H1 (cell line): ENCODE data around the gene KIF22. TPM values are rescaled to one million over a fixed set of nuclear protein-coding genes. Genes with fewer than 3 reads are reported as not detected.
A peak's percentile ranks its signal among the peaks of the same experiment; 100 is the strongest.

Source experiments
- CTCF ChIA-PET: fragments of 300-600 bp; sonication (Branson Sonifier 250); formaldehyde crosslinking; loops from one replicate; lab custom pipeline; 2021; ENCODE audit not compliant: partially characterized antibody; lab: Charles Lee
- POLR2A ChIA-PET: fragments of 300-600 bp; sonication (Branson Sonifier 250); formaldehyde crosslinking; loops from one replicate; lab custom pipeline; 2021; ENCODE audit warnings: inconsistent platforms; ENCODE audit not compliant: partially characterized antibody; lab: Charles Lee
- DNase-seq, 2 experiments: peaks; one replicate each; pipeline versions ENCODE4 v3.0.0 to v3.0.0-alpha.2; 2010 to 2022; ENCODE audit warnings: low spot score in 2 of 2, low read depth in 1 of 2, mixed read lengths in 1 of 2
- FAIRE-seq: peaks from 2 replicates; lab custom pipeline; 2011; peaks lifted over from hg19 to GRCh38; lab: Jason Lieb, UNC
- H2AFZ ChIP-seq: 2 replicates; pipeline ENCODE4 v1.8.1; 2012; ENCODE audit warnings: low read length, inconsistent platforms
- H2AK5ac ChIP-seq: 2 replicates; pipeline ENCODE4 v1.6.1; 2013; ENCODE audit warnings: low read depth, low read length
- H2BK120ac ChIP-seq: replicated peaks from 2 replicates; pipeline ENCODE3; 2013; ENCODE audit warnings: low read depth, low read length, inconsistent platforms
- H2BK12ac ChIP-seq: 2 replicates; pipeline ENCODE4 v1.6.1; 2013; ENCODE audit warnings: low read depth, low read length
- H2BK15ac ChIP-seq: 2 replicates; pipeline ENCODE4 v1.6.1; 2013; ENCODE audit warnings: low read length
- H2BK20ac ChIP-seq: 2 replicates; pipeline ENCODE4 v1.6.1; 2013; ENCODE audit warnings: low read length
- H2BK5ac ChIP-seq: 2 replicates; pipeline ENCODE4 v1.6.1; 2013; ENCODE audit warnings: low read depth, low read length
- H3K14ac ChIP-seq: 2 replicates; pipeline ENCODE4 v1.6.1; 2013; ENCODE audit warnings: inconsistent platforms; ENCODE audit not compliant: insufficient read length
- H3K18ac ChIP-seq: 2 replicates; pipeline ENCODE4 v1.6.1; 2013; ENCODE audit warnings: low read length; ENCODE audit errors: extremely low read depth
- H3K23ac ChIP-seq: 2 replicates; pipeline ENCODE4 v1.6.1; 2013; ENCODE audit warnings: inconsistent platforms; ENCODE audit not compliant: insufficient read length
- H3K23me2 ChIP-seq: 2 replicates; pipeline ENCODE4 v1.6.1; 2013; ENCODE audit warnings: low read depth, low read length
- H3K27ac ChIP-seq: 2 replicates; pipeline ENCODE4 v1.6.1; 2011; ENCODE audit warnings: low read depth, low read length, inconsistent platforms
- H3K27me3 ChIP-seq, 4 experiments: replicated peaks in 1 of 4; 1 replicate in 1 of 4; 2 replicates in 3 of 4; pipeline versions ENCODE4 v1.6.1 to v1.8.1; 2011 to 2013; ENCODE audit warnings: low read length in 3 of 4, mild to moderate bottlenecking in 3 of 4, inconsistent platforms in 2 of 4, mixed read lengths in 2 of 4, moderate library complexity in 1 of 4; ENCODE audit not compliant: control insufficient read depth in 3 of 4, insufficient read depth in 3 of 4; ENCODE audit errors: extremely low read depth in 1 of 4
- H3K36me3 ChIP-seq, 4 experiments: 2 replicates each; pipeline versions ENCODE4 v1.6.1 to v1.8.1; 2011 to 2013; ENCODE audit warnings: mild to moderate bottlenecking in 4 of 4, low read length in 3 of 4, moderate library complexity in 2 of 4, control low read depth in 1 of 4, inconsistent platforms in 1 of 4; ENCODE audit not compliant: insufficient read depth in 4 of 4, control insufficient read depth in 2 of 4
- H3K4ac ChIP-seq: replicated peaks from 2 replicates; pipeline ENCODE3; 2013; ENCODE audit warnings: low read length, low read depth, mixed read lengths, inconsistent platforms; ENCODE audit not compliant: insufficient read length
- H3K4me1 ChIP-seq, 4 experiments: replicated peaks in 1 of 4; 1 replicate in 1 of 4; 2 replicates in 3 of 4; pipeline versions ENCODE4 v1.6.1 to v1.8.1; 2011 to 2013; ENCODE audit warnings: low read length in 3 of 4, inconsistent platforms in 2 of 4, mixed read lengths in 1 of 4; ENCODE audit not compliant: insufficient read depth in 4 of 4, control insufficient read depth in 3 of 4
- H3K4me2 ChIP-seq, 2 experiments: 2 replicates each; pipeline versions ENCODE4 v1.6.1 to v1.8.1; 2011 to 2013; ENCODE audit warnings: low read depth in 2 of 2, low read length in 2 of 2, control low read depth in 1 of 2, inconsistent platforms in 1 of 2, mild to moderate bottlenecking in 1 of 2; ENCODE audit not compliant: insufficient read depth in 1 of 2
- H3K4me3 ChIP-seq, 4 experiments: fragments of 200-600, 300-600 bp in 1 of 4; sonication (generic), shearing (Covaris generic), sonication (Bioruptor Twin) in 1 of 4; 2 replicates each; pipeline versions ENCODE4 v1.5.1 to v1.8.1; 2011 to 2016; ENCODE audit warnings: low read length in 4 of 4, low read depth in 3 of 4, control low read depth in 2 of 4, inconsistent platforms in 2 of 4, mild to moderate bottlenecking in 2 of 4, mixed read lengths in 1 of 4, moderate library complexity in 1 of 4; ENCODE audit not compliant: insufficient read depth in 2 of 4; ENCODE audit errors: extremely low read depth in 1 of 4
- H3K56ac ChIP-seq: replicated peaks from 2 replicates; pipeline ENCODE3; 2013; ENCODE audit warnings: low read depth, mild to moderate bottlenecking, mixed read lengths, low read length, inconsistent platforms; ENCODE audit not compliant: insufficient read length
- H3K79me1 ChIP-seq: 2 replicates; pipeline ENCODE4 v1.6.1; 2013; ENCODE audit warnings: low read depth, low read length, control low read depth
- H3K79me2 ChIP-seq, 2 experiments: 2 replicates each; pipeline versions ENCODE4 v1.6.1 to v1.8.1; 2012 to 2013; ENCODE audit warnings: low read length in 2 of 2, mild to moderate bottlenecking in 2 of 2, inconsistent platforms in 1 of 2; ENCODE audit not compliant: insufficient read depth in 2 of 2, control insufficient read depth in 1 of 2
- H3K9ac ChIP-seq, 4 experiments: replicated peaks in 1 of 4; 1 replicate in 1 of 4; 2 replicates in 3 of 4; pipeline versions ENCODE4 v1.6.1 to v1.8.1; 2011 to 2013; ENCODE audit warnings: low read depth in 3 of 4, low read length in 3 of 4, control low read depth in 2 of 4, mild to moderate bottlenecking in 2 of 4, moderate library complexity in 2 of 4, inconsistent platforms in 1 of 4; ENCODE audit errors: extremely low read depth in 1 of 4
- H3K9me3 ChIP-seq, 2 experiments: 2 replicates each; pipeline versions ENCODE4 v1.6.1 to v1.8.1; 2012 to 2013; ENCODE audit warnings: mild to moderate bottlenecking in 2 of 2, moderate library complexity in 2 of 2, control low read depth in 1 of 2, inconsistent platforms in 1 of 2, low read depth in 1 of 2, low read length in 1 of 2, mixed read lengths in 1 of 2; ENCODE audit not compliant: insufficient read depth in 2 of 2
- H4K20me1 ChIP-seq, 2 experiments: replicated peaks in 1 of 2; 2 replicates each; pipeline versions ENCODE3 to v1.8.1; 2011 to 2013; ENCODE audit warnings: inconsistent platforms in 2 of 2, low read length in 2 of 2, mild to moderate bottlenecking in 1 of 2; ENCODE audit not compliant: insufficient read depth in 2 of 2, control insufficient read depth in 1 of 2
- H4K5ac ChIP-seq: 2 replicates; pipeline ENCODE4 v1.6.1; 2013; ENCODE audit warnings: low read length, low read depth, mixed read lengths, inconsistent platforms; ENCODE audit not compliant: insufficient read length
- H4K8ac ChIP-seq: 2 replicates; pipeline ENCODE4 v1.8.0; 2013; ENCODE audit warnings: mild to moderate bottlenecking, moderate library complexity, low read length, inconsistent platforms; ENCODE audit not compliant: insufficient read depth; ENCODE audit errors: extremely low read depth
- H4K91ac ChIP-seq: replicated peaks from 2 replicates; pipeline ENCODE3; 2013; ENCODE audit warnings: low read length, mixed read lengths, inconsistent platforms; ENCODE audit not compliant: insufficient read length
- ASH2L ChIP-seq: fragments of 200-600, 300-600 bp; sonication (generic); IDR thresholded peaks from one replicate; pipeline ENCODE4 v1.7.1; 2017; ENCODE audit warnings: low read length
- ATF3 ChIP-seq: IDR thresholded peaks from 2 replicates; pipeline ENCODE4 v1.6.1; 2011; ENCODE audit warnings: low read depth, mild to moderate bottlenecking, low read length; ENCODE audit not compliant: insufficient read depth
- PHF8 ChIP-seq: fragments of 200-600 bp; sonication (generic); conservative IDR thresholded peaks from 2 replicates; pipeline ENCODE4 v1.7.1; 2012; ENCODE audit warnings: low read depth, mild to moderate bottlenecking, inconsistent platforms, low read length, moderate library complexity
- POU5F1 ChIP-seq: IDR thresholded peaks from 2 replicates; pipeline ENCODE4 v1.6.1; 2011; ENCODE audit warnings: low read depth, mild to moderate bottlenecking, low read length, moderate library complexity
- SAP30 ChIP-seq: fragments of 300-600 bp; sonication (generic); IDR thresholded peaks from 2 replicates; pipeline ENCODE4 v1.7.1; 2012; ENCODE audit warnings: low read length, moderate library complexity, mild to moderate bottlenecking, inconsistent platforms; ENCODE audit not compliant: insufficient read depth, insufficient replicate concordance
- SP2 ChIP-seq: IDR thresholded peaks from 2 replicates; pipeline ENCODE4 v1.6.1; 2012; ENCODE audit warnings: mild to moderate bottlenecking, low read length, inconsistent platforms
- TEAD4 ChIP-seq: IDR thresholded peaks from 2 replicates; pipeline ENCODE4 v1.6.1; 2012; ENCODE audit warnings: low read depth, low read length, inconsistent platforms, mixed read lengths
- WGBS, 2 experiments: shearing (Covaris generic) in 1 of 2; methylation state at CpG; one replicate each; pipeline versions ENCODE4 v1.1.6 to v1.1.7; 2013 to 2015; ENCODE audit warnings: low lambda C conversion rate in 2 of 2, mixed read lengths in 2 of 2, inconsistent platforms in 1 of 2, low coverage in 1 of 2, missing lambda C conversion rate in 1 of 2; ENCODE audit not compliant: insufficient replicate concordance in 2 of 2, insufficient coverage in 1 of 2, insufficient read length in 1 of 2; ENCODE audit errors: extremely low coverage in 1 of 2, missing lambda C conversion rate in 1 of 2; 5-methylcytosine and 5-hydroxymethylcytosine counted together
- polyA plus RNA-seq, 7 experiments: library from polyadenylated mRNA; depleted of rRNA in 3 of 7; stranded (reverse) in 5 of 7; unstranded in 2 of 7; fragments of >200 nt in 5 of 7; fragments of 200-250 nt in 2 of 7; gene quantifications; 1 replicate in 5 of 7; 2 replicates in 1 of 7; 4 replicates in 1 of 7; pipeline versions ENCODE4 v1.2.1 to v1.2.3, GENCODE V29; 2011 to 2013; ENCODE audit warnings: missing spikeins in 2 of 7, mixed read lengths in 2 of 7
- total RNA-seq: library from RNA; stranded (reverse); fragmentation: NEBNext Ultra II Directional; extraction: Animal tissue kit (Norgen Biotek cat#: 25700); gene quantifications from 2 replicates; pipeline ENCODE4 v1.2.1, GENCODE V29; 2021

KIF22 gene
- total and polyA plus RNA-seq, 2 of the 8 experiments (the other 6 are each of a cell fraction or from before 2014, with no cell fraction given) = 139 to 142 TPM

GRCh38 chr16:29844575-29845331 lies 54.2 kb downstream of the KIF22 start:
- H3K4me1 ChIP-seq = no peaks in the 10 kb centered on the region; a peak in 2 of 7 replicates
- H3K27me3 ChIP-seq = no peaks in the 10 kb centered on the region
- no peak overlapping the region for H3K9ac ChIP-seq
- H2AFZ ChIP-seq = no peak overlapping the region
- no peaks in the 10 kb centered on the region for H3K23me2 ChIP-seq
- H3K27ac ChIP-seq = no peak overlapping the region
- no peaks in the 10 kb centered on the region for H3K79me1 ChIP-seq
- no peak overlapping the region for H3K4me2 ChIP-seq
- H4K5ac ChIP-seq = no peak overlapping the region
- H4K8ac ChIP-seq = peak overlapping the region; percentile 18; the same call in 1 of the 2 replicates
- ChIA-PET POLR2A (interaction anchor here (0.9 to 12.7 kb wide), 7 partner anchors 8 to 37 kb away, joined by 3 to 167 read pairs (median 4); partner anchors contain the start of genes CDIPT, MVP and PAGR1), CTCF (interaction anchor here (0.6 to 15.0 kb wide), 4 partner anchors 10 to 29 kb away, joined by 3 to 212 read pairs (median 3); partner anchors contain the start of genes MVP and PAGR1)
- H4K91ac ChIP-seq = no peak overlapping the region
- H3K4ac ChIP-seq = no peak overlapping the region
- no peaks in the 10 kb centered on the region for H4K20me1 ChIP-seq
- no peak overlapping the region for H3K23ac ChIP-seq
- no peak for TF ChIP-seq ATF3
- no peak for TF ChIP-seq POU5F1
- TF ChIP-seq TEAD4 = no peak
- TF ChIP-seq SAP30 = no peak
- no peak for TF ChIP-seq PHF8
- TF ChIP-seq ASH2L = no peak
- TF ChIP-seq SP2 = no peak
- no peaks in the 10 kb centered on the region for H3K9me3 ChIP-seq
- no peaks in the 10 kb centered on the region for H3K36me3 ChIP-seq
- no peak overlapping the region for H3K4me3 ChIP-seq
- H2BK20ac ChIP-seq = no peak overlapping the region
- WGBS, 2 experiments = 92% methylated on average over 27 of the region's 28 CpGs; no CpG with 5 or more reads in 1 of the 2 experiments
- H3K56ac ChIP-seq = no peak overlapping the region
- H2BK15ac ChIP-seq = no peak overlapping the region
- no peak overlapping the region for H2BK12ac ChIP-seq
- H2BK5ac ChIP-seq = no peak overlapping the region
- FAIRE-seq = no peak
- H3K14ac ChIP-seq = no peak overlapping the region
- no peak for DNase-seq
- H3K18ac ChIP-seq = no peak overlapping the region
- H2AK5ac ChIP-seq = no peak overlapping the region
- H3K79me2 ChIP-seq = no peaks in the 10 kb centered on the region
- no peak overlapping the region for H2BK120ac ChIP-seq
